Posterior cingulate gyrus (tissue), 11 donors: ENCODE measurements around the gene LRRC26.

Experiments used
- DNase-seq, 10 donors: peaks; one replicate each; pipeline versions ENCODE4 v3.0.0 to v3.0.0-alpha.2; 2020 to 2021; ENCODE audit warnings: mixed read lengths in 3 of 10
- intact Hi-C: fragments of 100-400 bp; cut with DNase I; formaldehyde crosslinking; loops from one replicate; pipeline ENCODE4 v1.15.1; 2023

LRRC26 gene

DNA sequence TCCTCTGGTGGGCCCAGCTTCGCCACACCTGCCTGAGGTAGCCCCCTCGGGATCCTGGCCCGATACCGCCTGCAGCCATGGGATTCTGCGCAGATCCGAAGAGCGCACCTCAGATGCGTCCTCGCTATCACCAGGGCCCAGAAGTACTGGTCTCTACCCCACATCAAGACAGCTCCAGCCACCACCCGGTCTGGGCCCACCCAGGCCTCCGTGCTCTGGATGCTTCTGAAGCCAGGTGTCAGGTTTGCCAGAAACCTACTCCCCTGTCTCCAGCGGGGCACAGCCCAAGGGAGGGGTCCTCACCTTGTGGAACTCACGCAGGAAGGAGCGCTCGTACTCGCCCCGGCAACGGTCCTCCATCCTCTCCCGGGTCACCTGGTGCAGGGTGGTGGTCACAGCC, 16.1 kb upstream of the LRRC26 start:
- intact Hi-C loops = loop anchor here (5.0 kb wide), 1 partner anchor 51 kb away; no protein-coding TSS in a partner anchor
- no peak for DNase-seq

DNA sequence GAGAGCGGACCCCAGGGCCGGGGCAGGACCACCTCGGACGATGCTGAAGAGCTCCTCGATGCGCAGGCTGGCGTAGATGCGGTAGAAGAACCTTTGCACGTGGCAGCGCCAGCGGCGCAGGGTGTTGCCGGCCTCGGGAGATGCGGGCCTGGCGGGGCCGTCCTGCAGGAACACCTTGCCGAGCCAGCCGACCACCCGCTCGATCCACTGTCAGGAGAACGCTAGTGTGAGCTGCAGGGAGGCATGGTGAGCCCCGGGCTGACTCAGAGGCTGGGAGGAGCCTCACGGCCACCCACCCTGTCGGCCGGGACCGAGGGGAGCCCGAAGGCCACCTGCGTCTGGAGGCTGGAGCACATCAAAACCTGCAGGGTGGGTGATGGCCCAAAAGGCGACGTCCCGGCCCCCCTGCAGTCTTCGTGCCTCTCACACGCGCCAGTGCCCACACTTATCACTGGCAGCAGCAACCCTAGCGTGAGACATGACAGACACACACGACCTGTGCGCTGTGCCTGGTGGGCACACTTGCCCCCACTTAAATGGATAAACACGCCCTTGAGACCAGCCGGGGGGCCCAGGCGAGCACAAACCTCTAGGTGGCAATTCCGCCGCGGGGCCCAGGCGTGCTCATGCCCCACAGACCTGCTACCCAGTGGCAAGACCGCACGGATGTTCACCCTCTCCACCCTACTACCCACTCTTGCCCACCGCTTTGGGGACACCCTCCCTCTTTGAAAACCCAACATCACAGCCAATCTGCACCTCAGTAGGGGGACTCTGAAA, 15.2 kb upstream of the LRRC26 start:
- intact Hi-C loops = loop anchor here (5.0 kb wide), 1 partner anchor 52 kb away; no protein-coding TSS in a partner anchor
- DNase-seq = no peak

DNA sequence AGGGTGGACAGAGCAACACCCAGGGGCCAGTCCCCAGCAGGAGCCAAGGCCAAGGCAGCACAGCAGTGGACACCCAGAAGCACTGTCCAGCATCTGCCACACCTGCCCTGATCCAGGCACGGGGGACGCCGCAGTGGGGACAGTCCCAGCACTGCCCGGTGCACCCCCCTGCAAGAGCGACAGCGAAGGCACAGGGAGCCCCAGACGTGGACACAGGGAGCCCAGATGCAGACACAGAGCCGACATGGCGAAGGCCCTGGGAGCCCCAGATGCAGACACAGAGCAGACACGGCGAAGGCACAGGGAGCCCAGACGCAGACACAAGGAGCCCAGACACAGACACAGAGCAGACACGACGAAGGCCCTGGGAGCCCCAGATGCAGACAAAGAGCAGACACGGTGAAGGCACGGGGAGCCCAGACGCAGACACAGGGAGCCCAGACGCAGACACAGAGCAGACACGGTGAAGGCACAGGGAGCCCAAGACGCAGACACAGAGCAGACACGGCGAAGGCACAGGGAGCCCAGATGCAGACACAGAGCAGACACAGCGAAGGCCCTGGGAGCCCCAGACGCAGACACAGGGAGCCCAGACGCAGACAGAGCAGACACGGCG, 14.2 kb upstream of the LRRC26 start:
- intact Hi-C loops = no loop called here
- DNase-seq = no peak

DNA sequence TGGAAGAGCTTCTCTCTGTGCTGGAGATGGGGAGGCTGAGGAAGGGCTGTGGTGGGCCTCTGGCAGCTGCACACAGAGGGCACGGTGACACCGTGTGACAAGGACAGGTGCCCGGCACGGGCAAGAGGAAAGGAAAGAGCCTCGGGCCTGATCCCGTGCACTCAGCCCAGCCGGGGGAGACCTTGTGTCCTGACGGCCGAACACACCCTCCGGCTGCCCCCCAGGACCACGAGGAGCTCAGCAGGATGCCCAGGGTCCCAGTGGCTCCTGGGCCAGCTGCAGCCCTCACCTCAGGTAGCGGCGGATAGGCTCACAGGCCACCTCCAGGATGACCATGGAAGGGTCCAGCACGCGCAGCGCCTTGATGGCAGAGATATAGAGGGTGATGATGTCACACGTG, 13.0 kb upstream of the LRRC26 start:
- intact Hi-C loops = no loop called here
- DNase-seq = no peak

DNA sequence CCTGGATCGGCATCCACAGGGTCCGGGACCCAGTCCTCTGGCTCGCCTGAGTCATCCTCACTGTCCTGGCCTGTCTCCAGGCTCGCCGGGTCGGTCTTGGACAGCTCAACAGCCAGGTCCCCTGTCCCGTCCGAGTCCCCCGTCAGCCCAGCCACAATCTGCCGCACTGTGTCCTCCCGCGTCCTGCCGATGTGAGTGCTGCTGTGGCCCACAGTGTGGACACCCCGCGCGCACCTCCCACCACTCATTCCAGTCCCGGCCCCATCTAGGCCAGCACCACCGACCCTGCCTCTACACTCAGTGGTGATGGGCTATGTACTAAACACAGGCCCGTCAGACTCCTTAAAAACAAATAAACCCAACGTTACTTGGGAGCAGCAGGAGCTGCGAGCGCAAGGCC, 11.8 kb upstream of the LRRC26 start:
- DNase-seq = no peak
- intact Hi-C loops = no loop called here

DNA sequence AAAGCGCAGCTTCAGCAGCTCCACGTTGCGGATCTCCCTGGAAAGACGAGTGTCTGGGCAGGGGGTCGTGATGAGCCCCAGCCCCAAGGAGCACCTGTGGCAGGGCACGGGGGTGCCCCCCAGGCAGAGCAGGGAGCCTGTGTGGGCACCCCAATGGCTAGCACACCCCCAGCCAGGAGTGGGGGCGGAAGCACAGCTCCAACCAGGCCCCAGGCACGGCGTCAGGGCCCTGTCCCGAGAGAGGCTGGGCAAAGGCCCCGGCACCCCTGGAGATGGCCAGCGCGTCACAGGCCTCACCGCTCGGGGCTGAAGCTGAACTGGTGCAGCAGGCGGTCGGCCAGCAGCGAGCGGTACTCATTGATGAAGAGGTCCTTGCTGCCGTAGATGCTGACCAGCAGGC, 10.6 kb upstream of the LRRC26 start:
- DNase-seq = no peak
- intact Hi-C loops = no loop called here

DNA sequence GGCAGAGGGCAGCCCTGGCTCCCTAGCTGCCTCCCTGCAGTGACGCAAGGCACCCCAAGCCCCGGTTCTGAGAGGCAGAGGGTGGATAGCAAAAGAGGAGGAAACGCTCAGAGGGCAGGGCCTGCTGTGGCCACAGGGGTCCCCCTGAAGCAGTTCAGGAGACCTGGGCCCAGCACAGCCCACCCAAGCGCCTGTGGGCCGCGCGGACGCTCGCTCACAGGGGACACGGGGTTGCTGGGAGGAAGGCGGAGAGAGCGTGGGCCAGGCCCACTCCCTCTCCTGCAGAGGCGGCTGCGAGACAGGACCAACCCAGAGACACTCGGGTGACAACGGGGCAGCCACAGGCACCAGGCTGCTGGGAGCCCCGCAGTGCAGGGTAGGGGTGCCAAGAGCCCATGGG, 9.9 kb upstream of the LRRC26 start:
- intact Hi-C loops = no loop called here
- DNase-seq = no peak

DNA sequence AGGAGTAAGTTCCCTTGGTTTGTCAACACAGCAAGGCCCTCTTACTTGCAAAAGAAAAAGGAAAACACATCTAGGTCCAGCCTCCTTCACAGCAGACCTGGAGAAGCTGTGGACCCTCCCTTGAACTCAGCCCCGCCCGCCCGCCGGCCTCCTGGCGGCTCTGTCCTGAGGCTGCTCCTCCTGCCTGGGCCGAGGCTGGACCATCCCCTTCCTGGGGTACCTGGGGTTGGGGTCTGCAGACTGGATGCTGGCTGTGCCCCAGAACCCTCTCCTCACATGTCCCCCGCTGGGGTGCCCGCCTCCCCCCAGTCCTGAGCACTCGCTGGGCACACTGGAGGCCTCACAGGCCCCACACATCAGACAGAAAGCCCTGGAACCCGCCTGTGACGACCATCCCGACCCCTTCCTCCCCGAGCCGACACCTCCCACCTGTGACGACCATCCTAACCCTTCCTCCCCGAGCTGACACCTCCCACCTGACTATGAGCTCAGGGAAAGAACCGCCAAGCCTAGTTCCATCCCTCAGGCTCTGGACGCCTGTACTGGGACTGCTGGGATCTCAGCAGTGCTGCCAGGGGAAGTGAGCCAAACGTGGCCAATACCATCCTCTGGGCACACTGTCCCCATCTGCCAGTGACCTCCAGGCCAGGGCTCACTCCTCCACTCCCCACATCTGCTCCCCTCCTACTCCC, 9.2 kb upstream of the LRRC26 start:
- DNase-seq = no peak
- intact Hi-C loops = no loop called here

DNA sequence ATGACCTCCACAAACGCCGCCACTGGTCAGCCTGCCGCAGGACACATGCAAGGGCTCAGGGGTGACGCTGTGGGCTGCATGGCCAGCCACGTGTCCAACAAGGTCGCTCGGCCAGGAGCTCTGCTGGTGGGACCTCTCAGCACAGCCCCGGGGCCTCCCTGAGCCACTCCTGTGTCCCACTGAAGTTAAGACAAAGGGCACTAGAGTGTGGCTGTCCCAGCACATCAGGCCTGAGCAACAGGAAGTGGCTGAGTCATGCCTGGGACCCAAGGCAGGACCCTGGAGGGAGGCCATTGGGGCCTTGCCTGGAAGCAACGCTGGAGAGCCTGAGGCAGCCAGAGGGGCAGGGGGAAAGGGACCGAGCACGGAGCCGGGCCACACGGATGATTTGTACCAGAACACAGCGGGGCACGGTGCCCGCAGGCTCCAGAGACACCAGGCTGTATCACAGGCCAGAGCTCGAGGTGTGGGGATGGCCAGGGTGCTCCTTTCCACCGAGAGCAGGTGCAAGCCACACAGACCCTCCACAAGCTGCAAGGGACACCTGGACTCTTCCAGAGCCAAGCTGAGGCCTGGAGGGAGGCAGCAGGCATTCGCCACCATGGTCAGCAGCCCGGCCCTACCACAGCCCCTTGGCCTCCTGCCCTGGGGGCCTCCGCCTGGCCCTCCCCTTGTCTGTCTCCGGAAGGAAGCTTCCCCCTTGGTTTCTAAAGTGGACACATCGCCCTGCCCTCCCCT, 8.5 kb upstream of the LRRC26 start:
- DNase-seq = no peak
- intact Hi-C loops = no loop called here

DNA sequence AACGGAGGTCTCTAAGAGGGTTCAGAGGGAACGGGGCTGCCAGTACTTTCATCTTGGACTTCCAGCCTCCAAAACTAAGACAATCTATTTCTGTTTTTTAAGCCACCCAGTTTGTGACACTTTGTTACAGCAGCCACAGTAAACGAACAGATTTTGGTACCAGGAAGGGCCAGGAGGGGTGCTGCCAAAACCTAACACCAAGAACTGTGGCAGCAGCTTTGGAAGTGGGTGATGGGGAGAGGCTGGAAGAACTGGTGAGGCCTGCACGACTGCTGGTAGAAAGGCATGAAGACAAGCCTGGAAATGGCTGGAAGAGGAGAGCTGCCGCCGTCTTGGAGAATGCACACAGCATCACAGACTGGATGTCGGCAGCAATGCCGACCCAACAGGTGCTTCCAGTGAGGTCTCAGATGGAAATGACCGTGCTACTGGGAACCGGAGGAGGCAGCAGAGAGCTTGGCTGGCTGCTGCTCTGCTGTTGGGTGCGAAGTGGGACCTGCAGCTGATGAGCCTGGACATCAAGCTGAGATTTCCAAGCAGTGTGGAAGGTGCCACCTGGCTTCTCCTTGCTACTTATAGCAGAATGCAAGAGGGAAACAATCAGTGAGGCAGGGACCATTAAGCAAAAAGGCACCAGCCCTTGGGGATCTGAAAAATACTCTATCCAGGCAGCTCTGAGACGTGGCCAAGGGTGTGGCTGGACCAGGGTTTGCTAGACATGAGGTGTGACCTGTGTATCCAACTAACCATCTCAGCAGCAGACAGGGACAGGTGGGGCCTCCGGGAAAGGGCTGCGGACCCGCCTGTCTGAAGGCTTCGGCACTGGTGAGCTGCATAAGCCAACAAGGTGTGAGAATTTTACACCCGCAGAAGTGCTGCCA, 6.7 kb upstream of the LRRC26 start:
- peak in 2 of 10 donors; percentile 52 to 56 for DNase-seq

DNA sequence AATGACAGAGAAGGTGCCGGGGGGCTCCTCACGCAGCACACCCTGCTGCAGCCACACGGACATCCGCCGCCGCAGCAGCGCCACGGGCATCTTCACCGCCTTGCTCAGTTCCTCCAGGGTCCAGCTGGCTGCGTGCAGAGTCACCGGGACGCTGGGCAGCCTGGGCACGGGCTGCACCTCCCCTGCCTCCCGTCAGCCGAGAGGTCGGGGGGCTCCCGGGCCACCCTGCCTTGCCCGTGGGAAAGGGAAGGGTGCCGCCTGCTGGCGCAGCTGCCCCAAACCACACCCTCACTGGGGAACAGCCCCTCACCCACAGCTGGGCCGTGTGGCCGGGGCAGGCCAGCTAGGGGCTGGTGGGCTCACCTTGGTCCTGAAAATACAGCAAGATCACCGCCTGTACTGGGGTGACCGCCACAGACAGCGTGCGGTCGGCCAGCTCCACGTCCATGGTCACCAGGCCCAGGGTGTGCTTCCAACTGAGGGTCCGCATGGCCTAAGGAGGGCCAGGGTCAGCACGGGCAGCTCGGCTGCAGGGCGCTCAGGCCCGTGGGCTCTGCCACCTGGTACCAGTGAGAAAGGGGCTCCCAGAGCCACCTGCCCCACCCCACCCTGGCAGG, 5.6 kb upstream of the LRRC26 start:
- intact Hi-C loops = no loop called here
- DNase-seq = no peak

More for the DNA sequence above, 6.7 kb upstream of the LRRC26 start:
- intact Hi-C loops = no loop called here

DNA sequence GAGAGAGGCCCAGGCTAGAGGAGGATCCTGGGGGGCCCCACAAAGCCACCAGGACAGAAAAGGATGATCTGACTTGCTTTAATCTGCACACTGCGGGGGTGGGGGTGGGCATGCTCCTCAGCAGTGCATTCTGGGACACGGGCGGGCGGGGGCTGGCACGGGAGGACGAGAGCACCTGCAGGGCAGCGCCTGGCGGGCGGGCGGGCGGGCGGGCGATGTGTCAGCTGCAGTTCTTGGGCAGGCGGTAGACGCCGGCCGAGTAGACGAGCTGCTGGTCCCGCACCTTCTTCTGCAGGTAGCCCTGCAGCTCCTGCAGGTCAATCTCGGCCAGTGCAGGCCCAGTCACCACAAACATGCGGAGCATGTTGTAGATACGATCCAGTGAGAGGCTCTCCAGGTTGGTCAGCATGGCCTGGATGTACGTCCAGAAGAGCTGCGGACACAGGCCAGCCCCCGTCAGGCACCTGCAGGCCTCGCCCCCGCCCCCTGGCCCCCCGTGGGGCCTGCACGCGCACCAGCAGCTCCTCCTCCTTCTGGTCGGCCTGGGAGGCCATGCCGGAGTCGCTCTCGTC, 5.0 kb upstream of the LRRC26 start:
- DNase-seq = no peak
- intact Hi-C loops = no loop called here

DNA sequence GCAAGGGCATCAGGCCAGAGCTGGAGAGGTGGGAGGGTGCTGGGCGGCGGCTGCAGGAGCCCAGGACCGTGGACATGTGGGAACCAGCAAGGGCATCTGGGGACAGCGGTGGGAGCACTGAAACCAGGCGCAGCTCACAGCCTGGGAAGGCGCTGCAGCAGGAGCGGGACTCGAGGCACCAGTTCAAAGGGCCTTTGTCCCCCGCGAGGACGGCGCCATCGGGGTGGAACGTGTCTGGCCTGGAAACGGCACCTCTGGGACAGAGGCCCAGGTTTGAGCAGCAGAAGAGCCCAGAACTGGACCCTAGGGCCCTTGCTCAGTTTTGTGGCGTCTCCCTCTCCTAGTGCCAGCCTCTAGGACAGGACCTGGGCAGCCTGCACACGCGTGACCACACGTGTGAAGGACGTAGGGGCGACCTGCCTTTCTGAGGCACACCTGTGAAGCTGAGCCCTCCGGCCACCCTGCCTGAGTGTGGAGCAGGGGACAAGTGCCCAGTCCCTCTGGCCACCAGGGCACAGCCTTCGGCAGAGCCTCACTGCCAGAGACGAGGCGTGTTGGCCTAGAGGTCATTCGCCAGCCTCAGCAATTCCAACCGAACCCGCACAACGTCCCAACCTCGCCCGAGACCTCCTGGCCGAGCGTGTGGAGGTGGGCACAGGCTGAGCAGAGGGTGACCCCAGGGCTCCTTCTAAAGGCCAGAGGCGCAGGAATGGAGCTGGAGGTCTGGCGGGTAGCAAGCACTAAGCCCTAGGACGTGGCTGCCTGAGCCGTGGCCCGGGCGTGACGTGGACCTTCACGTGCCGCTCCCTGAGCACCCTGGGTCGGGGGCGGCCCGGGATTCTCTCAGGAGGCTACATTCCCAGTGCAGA, 4.2 kb upstream of the LRRC26 start:
- intact Hi-C loops = no loop called here

DNA sequence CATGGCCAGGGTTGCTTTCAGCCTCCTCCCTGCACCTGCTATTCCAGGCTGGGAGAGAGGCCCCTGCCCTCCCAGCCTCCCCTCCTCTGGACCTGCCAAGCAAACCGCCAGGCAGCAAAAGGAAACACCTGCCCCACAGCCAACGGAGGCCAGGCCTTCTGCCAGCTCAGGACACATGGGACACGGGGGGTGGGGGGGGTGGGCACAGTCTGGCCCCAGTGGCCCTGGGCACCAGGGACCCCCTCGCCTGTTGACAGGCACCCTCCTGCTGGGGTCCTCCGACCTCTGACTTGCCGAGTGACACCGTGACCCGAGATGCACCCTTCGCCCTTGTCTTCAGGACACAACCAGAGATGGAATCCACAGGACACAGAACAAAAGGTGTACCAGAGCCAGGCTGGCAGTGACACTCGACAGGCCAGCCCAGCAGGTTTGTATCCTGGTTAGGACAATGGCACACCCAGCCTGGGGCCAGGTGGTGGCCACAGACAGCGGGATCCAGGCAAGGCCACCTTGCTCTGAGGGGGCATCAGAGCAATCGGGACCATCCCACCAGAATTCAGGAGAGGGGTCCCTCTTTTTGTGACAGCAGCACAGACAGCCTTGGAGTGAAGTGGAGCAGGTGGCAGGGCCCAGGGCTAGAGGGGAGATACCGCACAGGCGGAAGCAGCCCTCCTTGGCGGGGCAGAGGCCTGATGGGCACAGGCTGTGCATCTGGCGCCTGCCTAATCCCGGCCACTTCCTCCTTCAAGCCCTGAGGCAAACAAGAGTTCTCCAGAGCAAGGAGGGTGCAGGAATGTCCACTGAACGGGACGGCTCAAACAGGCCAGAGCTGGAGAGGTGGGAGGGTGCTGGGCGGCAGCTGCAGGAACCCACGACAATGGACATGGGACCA, 3.3 kb upstream of the LRRC26 start:
- no peak for DNase-seq
- intact Hi-C loops = no loop called here

More for the DNA sequence above, 4.2 kb upstream of the LRRC26 start:
- no peak for DNase-seq

DNA sequence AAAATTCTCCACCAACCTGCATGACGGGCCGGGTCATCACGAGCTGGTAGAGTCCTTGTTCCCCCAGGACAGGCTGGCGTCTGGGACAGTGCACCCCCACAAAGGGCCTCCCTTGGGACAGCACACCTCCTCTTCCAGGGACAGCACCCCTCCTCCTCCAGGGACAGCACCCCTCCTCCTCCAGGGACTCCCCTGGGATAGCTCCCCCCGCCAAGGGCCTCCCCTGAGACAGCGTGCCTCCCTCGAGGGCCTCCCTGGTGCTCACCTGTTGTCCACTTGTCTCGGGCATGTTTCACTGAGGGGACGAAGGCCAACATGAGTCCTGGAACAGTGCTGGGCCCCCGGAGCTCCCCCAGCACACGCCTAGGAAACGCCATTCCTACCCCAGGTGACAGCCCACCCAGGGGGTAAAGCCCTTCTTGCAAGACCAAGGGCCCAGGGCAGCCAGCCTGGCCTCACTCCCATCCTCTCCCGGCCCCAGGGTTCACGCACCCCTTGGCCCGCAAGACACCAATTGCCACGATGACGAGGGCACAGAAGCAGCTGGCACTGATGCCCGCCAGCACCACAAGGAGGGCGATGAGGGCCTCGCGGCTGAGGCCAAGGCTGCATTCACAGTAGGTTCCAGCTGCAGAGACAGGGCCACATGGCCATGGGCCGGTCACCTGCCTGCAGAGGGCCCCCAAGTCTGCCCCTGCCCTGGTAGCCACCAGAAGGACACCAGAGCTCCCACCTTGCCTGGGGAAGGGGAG, 1.5 kb upstream of the LRRC26 start:
- no peak for DNase-seq
- intact Hi-C loops = no loop called here

DNA sequence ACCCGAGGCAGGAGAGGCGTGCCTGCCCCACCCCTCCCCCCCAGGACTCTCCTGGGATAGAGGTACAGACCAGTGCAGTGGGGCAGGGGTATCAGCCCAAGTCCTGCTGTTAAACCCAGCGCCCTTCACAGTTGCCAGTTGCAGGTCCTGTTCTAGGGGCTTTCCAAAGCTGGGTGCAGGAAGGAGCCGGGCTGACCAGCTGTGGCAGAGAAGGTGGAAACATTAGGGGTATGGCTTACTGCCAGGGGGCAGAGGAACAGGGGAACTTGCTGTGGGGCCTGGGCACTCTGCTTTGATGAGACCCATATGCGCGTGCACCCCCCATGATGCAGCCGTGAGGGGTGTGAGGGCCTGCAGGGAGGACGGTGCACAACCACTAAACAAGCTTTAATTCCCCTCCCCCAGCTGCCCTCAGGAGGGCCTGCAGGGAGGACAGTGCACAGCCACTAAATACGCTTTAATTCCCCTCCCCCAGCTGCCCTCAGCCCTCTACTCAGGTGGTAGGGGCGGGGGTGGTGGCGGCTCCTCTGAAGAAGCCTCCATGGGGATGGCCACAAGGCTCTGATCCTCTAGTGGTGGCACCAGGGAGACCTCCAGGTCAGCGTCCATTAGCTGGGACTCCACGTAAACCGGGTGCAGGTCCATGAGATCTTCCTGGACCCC, 766 bp upstream of the LRRC26 start:
- DNase-seq = no peak
- intact Hi-C loops = no loop called here
